Trophoblast cell (in vitro differentiated cells and primary cell): ENCODE measurements around the gene DCC.

Source experiments
- DNase-seq, 2 donors: peaks; one replicate each; pipeline ENCODE4 v3.0.0-alpha.2; 2016
- H2AFZ ChIP-seq: 2 replicates; pipeline ENCODE4 v1.6.1; 2013; ENCODE audit warnings: low read length, moderate library complexity, mild to moderate bottlenecking; ENCODE audit not compliant: insufficient read depth, poor library complexity
- H2AK5ac ChIP-seq: 2 replicates; pipeline ENCODE4 v1.6.1; 2013; ENCODE audit warnings: mild to moderate bottlenecking, low read length
- H2BK120ac ChIP-seq: 2 replicates; pipeline ENCODE4 v1.6.1; 2013; ENCODE audit warnings: low read length, mild to moderate bottlenecking, moderate library complexity; ENCODE audit not compliant: insufficient read depth, poor library complexity
- H2BK12ac ChIP-seq: 2 replicates; pipeline ENCODE4 v1.6.1; 2013; ENCODE audit warnings: mild to moderate bottlenecking, low read length, moderate library complexity
- H2BK5ac ChIP-seq: 2 replicates; pipeline ENCODE4 v1.6.1; 2013; ENCODE audit warnings: low read length, low read depth, moderate library complexity, mild to moderate bottlenecking; ENCODE audit not compliant: poor library complexity
- H3K14ac ChIP-seq: 2 replicates; pipeline ENCODE4 v1.6.1; 2013; ENCODE audit warnings: mild to moderate bottlenecking, low read length
- H3K18ac ChIP-seq: 2 replicates; pipeline ENCODE4 v1.6.1; 2013; ENCODE audit warnings: mild to moderate bottlenecking, low read length
- H3K23ac ChIP-seq: 2 replicates; pipeline ENCODE4 v1.6.1; 2013; ENCODE audit warnings: low read length
- H3K27ac ChIP-seq: 2 replicates; pipeline ENCODE4 v1.5.1; 2013; ENCODE audit warnings: low read depth, mild to moderate bottlenecking, inconsistent platforms, low read length, moderate library complexity
- H3K27me3 ChIP-seq: 2 replicates; pipeline ENCODE4 v1.6.1; 2013; ENCODE audit warnings: inconsistent platforms, mild to moderate bottlenecking, low read length, moderate library complexity; ENCODE audit not compliant: insufficient read depth
- H3K36me3 ChIP-seq, 2 experiments: 1 replicate in 1 of 2; 2 replicates in 1 of 2; pipeline ENCODE4 v1.6.1; 2013; ENCODE audit warnings: low read length in 2 of 2, mild to moderate bottlenecking in 2 of 2, moderate library complexity in 1 of 2; ENCODE audit not compliant: insufficient read depth in 2 of 2, control insufficient read depth in 1 of 2
- H3K4ac ChIP-seq: 2 replicates; pipeline ENCODE4 v1.6.1; 2013; ENCODE audit warnings: low read depth, mild to moderate bottlenecking, low read length, moderate library complexity
- H3K4me1 ChIP-seq, 2 experiments: 1 replicate in 1 of 2; 2 replicates in 1 of 2; pipeline ENCODE4 v1.6.1; 2013; ENCODE audit warnings: low read length in 2 of 2, mild to moderate bottlenecking in 2 of 2, moderate library complexity in 1 of 2; ENCODE audit not compliant: insufficient read depth in 2 of 2, control insufficient read depth in 1 of 2
- H3K4me2 ChIP-seq: 2 replicates; pipeline ENCODE4 v1.6.1; 2013; ENCODE audit warnings: inconsistent platforms, mild to moderate bottlenecking, low read length, moderate library complexity
- H3K4me3 ChIP-seq: 2 replicates; pipeline ENCODE4 v1.5.1; 2013; ENCODE audit warnings: mild to moderate bottlenecking, low read depth, low read length, inconsistent platforms
- H3K79me1 ChIP-seq: one replicate; pipeline ENCODE4 v1.6.1; 2013; ENCODE audit warnings: low read length
- H3K79me2 ChIP-seq: 2 replicates; pipeline ENCODE4 v1.6.1; 2013; ENCODE audit warnings: low read length, mild to moderate bottlenecking; ENCODE audit not compliant: control insufficient read depth, insufficient read depth, poor library complexity
- H3K9ac ChIP-seq: 2 replicates; pipeline ENCODE4 v1.6.1; 2013; ENCODE audit warnings: mild to moderate bottlenecking, low read length
- H3K9me3 ChIP-seq: 2 replicates; pipeline ENCODE4 v1.6.1; 2013; ENCODE audit warnings: low read depth, mild to moderate bottlenecking, control low read depth, inconsistent platforms, low read length; ENCODE audit not compliant: insufficient read depth
- H4K12ac ChIP-seq: 2 replicates; pipeline ENCODE4 v1.6.1; 2013; ENCODE audit warnings: low read depth, mild to moderate bottlenecking, low read length, moderate library complexity
- H4K8ac ChIP-seq: 2 replicates; pipeline ENCODE4 v1.6.1; 2013; ENCODE audit warnings: low read depth, mild to moderate bottlenecking, low read length, moderate library complexity
- H4K91ac ChIP-seq: one replicate; pipeline ENCODE4 v1.6.1; 2013; ENCODE audit warnings: low read depth, mild to moderate bottlenecking, low read length, moderate library complexity
- whole genome bisulfite sequencing: extraction: QIAGEN DNeasy Blood & Tissue Kit; methylation state at CpG from one replicate; pipeline ENCODE4 v1.1.7; 2013; ENCODE audit warnings: missing lambda C conversion rate; ENCODE audit not compliant: insufficient read length, insufficient coverage; ENCODE audit errors: extremely low coverage; 5-methylcytosine and 5-hydroxymethylcytosine counted together

The DCC gene

GRCh38 chr18:52748343-52748742 lies 408.3 kb downstream of the DCC start:
- Histone ChIP-seq H2BK120ac (no peak overlapping the region), H3K23ac (no peak overlapping the region), H3K9ac (no peak overlapping the region), H2BK5ac (no peak overlapping the region), H3K4me1 (peaks cover 0 to 5% of the 10 kb centered on the region in 2 experiments), H3K36me3 (no peaks in the 10 kb centered on the region), H3K4me2 (no peak overlapping the region), H3K79me1 (no peaks in the 10 kb centered on the region), H2AK5ac (no peak overlapping the region), H3K9me3 (peaks cover 3% of the 10 kb centered on the region), H4K91ac (no peak overlapping the region), H3K27me3 (no peaks in the 10 kb centered on the region), H3K4ac (no peak overlapping the region), H4K8ac (no peak overlapping the region), H2AFZ (no peak overlapping the region), H4K12ac (no peak overlapping the region), H3K4me3 (no peak overlapping the region), H3K14ac (no peak overlapping the region), H3K18ac (no peak overlapping the region), H2BK12ac (no peak overlapping the region), H3K79me2 (no peaks in the 10 kb centered on the region), H3K27ac (no peak overlapping the region)
- WGBS = no CpG with 5 or more reads among the region's 8 CpGs
- no peak for DNase-seq

- no peak overlapping the region for H3K18ac ChIP-seq
- no peak for DNase-seq
- no peak overlapping the region for H2BK12ac ChIP-seq
- WGBS = no CpG with 5 or more reads among the region's 1 CpG
- H3K27ac ChIP-seq = no peak overlapping the region
- H2AFZ ChIP-seq = no peak overlapping the region
- no peaks in the 10 kb centered on the region for H3K36me3 ChIP-seq
- no peak overlapping the region for H3K4me2 ChIP-seq
- H3K4ac ChIP-seq = no peak overlapping the region
- no peak overlapping the region for H2AK5ac ChIP-seq
- H4K12ac ChIP-seq = no peak overlapping the region
- no peak overlapping the region for H3K23ac ChIP-seq
- no peaks in the 10 kb centered on the region for H3K4me1 ChIP-seq
- peaks cover 3% of the 10 kb centered on the region for H3K9me3 ChIP-seq
- H3K79me2 ChIP-seq = no peaks in the 10 kb centered on the region
- H3K79me1 ChIP-seq = no peaks in the 10 kb centered on the region
- H4K91ac ChIP-seq = no peak overlapping the region
- no peak overlapping the region for H3K14ac ChIP-seq
- H2BK5ac ChIP-seq = no peak overlapping the region
- H3K27me3 ChIP-seq = no peaks in the 10 kb centered on the region
- H4K8ac ChIP-seq = no peak overlapping the region
- H3K4me3 ChIP-seq = no peak overlapping the region
- no peak overlapping the region for H3K9ac ChIP-seq
- H2BK120ac ChIP-seq = no peak overlapping the region
Measured at GRCh38 chr18:52749542-52749941, 409.5 kb downstream of the DCC start.

GRCh38 chr18:52750995-52751394 lies 411.0 kb downstream of the DCC start:
- no peak overlapping the region for H3K9ac ChIP-seq
- no peaks in the 10 kb centered on the region for H3K79me1 ChIP-seq
- H3K36me3 ChIP-seq = no peaks in the 10 kb centered on the region
- H3K18ac ChIP-seq = no peak overlapping the region
- DNase-seq = no peak
- H3K14ac ChIP-seq = no peak overlapping the region
- no peak overlapping the region for H2BK120ac ChIP-seq
- H3K27me3 ChIP-seq = no peaks in the 10 kb centered on the region
- no peak overlapping the region for H3K4me2 ChIP-seq
- no peak overlapping the region for H2BK12ac ChIP-seq
- no peak overlapping the region for H4K91ac ChIP-seq
- no peak overlapping the region for H2BK5ac ChIP-seq
- no peak overlapping the region for H3K23ac ChIP-seq
- no peaks in the 10 kb centered on the region for H3K4me1 ChIP-seq
- no peak overlapping the region for H3K27ac ChIP-seq
- H3K79me2 ChIP-seq = no peaks in the 10 kb centered on the region
- H4K12ac ChIP-seq = no peak overlapping the region
- no peak overlapping the region for H4K8ac ChIP-seq
- peaks cover 3% of the 10 kb centered on the region for H3K9me3 ChIP-seq
- H3K4me3 ChIP-seq = no peak overlapping the region
- H2AFZ ChIP-seq = no peak overlapping the region
- WGBS = no CpG with 5 or more reads among the region's 2 CpGs
- no peak overlapping the region for H2AK5ac ChIP-seq
- H3K4ac ChIP-seq = no peak overlapping the region

- WGBS = no CpG with 5 or more reads among the region's 3 CpGs
- Histone ChIP-seq H2AK5ac (no peak overlapping the region), H2BK12ac (no peak overlapping the region), H3K4me1 (no peaks in the 10 kb centered on the region), H3K9ac (no peak overlapping the region), H2BK5ac (no peak overlapping the region), H3K27me3 (no peaks in the 10 kb centered on the region), H3K18ac (no peak overlapping the region), H2BK120ac (no peak overlapping the region), H4K91ac (no peak overlapping the region), H3K23ac (no peak overlapping the region), H3K14ac (no peak overlapping the region), H3K9me3 (no peaks in the 10 kb centered on the region), H3K27ac (no peak overlapping the region), H3K4ac (no peak overlapping the region), H3K79me2 (no peaks in the 10 kb centered on the region), H3K4me2 (no peak overlapping the region), H3K36me3 (no peaks in the 10 kb centered on the region), H3K79me1 (no peaks in the 10 kb centered on the region), H4K12ac (no peak overlapping the region), H2AFZ (no peak overlapping the region), H4K8ac (no peak overlapping the region), H3K4me3 (no peak overlapping the region)
- no peak for DNase-seq
Measured at GRCh38 chr18:52764316-52764715, 424.3 kb downstream of the DCC start.
